Activated naive CD4-positive, alpha-beta T cell treated with Interleukin-2 at 50 U/mL for 16 hours (primary cell): ENCODE data around the gene OR8K1.

Experiments used
- DNase-seq: peaks from one replicate; pipeline ENCODE4 v3.0.0-alpha.2; 2020

The OR8K1 gene

GRCh38 chr11:56345739-56346138 lies at the start of gene OR8K1:
OR8K1 (plus strand) TSS chr11:56346039; CDS start chr11:56346039, 0 bp downstream.
- no peak for DNase-seq

- DNase-seq = no peak
Observed at GRCh38 chr11:56296898-56297297, 48.9 kb upstream of the OR8K1 start.

- DNase-seq = no peak
Observed at GRCh38 chr11:56307836-56308235, 38.0 kb upstream of the OR8K1 start.

- no peak for DNase-seq
Observed at GRCh38 chr11:56314844-56315243, 31.0 kb upstream of the OR8K1 start, which contains the start of gene OR8K3. OR8K3 (plus strand) TSS chr11:56315144; CDS start chr11:56318307, 3,163 bp downstream.

- DNase-seq = no peak
Observed at GRCh38 chr11:56331861-56332491, 13.9 kb upstream of the OR8K1 start.

- DNase-seq = no peak
Observed at GRCh38 chr11:56333156-56333555, 12.7 kb upstream of the OR8K1 start.

GRCh38 chr11:56340289-56340688 lies 5.5 kb upstream of the OR8K1 start:
- DNase-seq = no peak

GRCh38 chr11:56353991-56354390 lies 8.2 kb downstream of the OR8K1 start, which contains the start of gene OR8J1:
OR8J1 (plus strand) TSS chr11:56354291; CDS start chr11:56360247, 5,956 bp downstream.
- no peak for DNase-seq

GRCh38 chr11:56375324-56375723 lies 29.5 kb downstream of the OR8K1 start, which contains the start of gene OR8U1:
OR8U1 (plus strand) TSS chr11:56375624; CDS start chr11:56375624, 0 bp downstream.
- no peak for DNase-seq

GRCh38 chr11:56380120-56380519 lies 34.3 kb downstream of the OR8K1 start:
- DNase-seq = no peak

GRCh38 chr11:56394381-56394780 lies 48.5 kb downstream of the OR8K1 start:
- DNase-seq = no peak

- no peak for DNase-seq
Observed at GRCh38 chr11:56396047-56396446, 50.2 kb downstream of the OR8K1 start.
